ENCODE results near the gene RAB33B.

DNA sequence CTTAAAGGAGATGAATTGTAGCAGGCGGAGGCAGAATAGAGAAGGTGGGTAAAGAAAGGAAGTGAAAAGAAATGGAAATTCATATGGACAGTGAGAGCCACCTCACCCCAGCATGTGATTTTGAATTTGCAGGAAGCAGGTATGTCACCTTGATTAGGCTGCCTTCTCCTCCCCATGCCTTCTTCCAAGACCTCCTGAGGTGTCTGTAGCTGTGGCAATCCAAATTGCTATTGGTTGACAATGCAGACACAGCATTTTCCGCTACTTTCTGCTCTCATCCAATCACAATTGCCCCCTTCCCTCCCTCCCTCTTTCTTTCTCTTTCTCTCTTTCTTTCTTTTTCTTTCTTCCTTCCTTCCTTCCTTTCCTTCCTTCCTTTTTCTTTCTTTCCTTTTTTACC, 38.5 kb downstream of the RAB33B start:
- TF ChIP-seq, protein P1, sequence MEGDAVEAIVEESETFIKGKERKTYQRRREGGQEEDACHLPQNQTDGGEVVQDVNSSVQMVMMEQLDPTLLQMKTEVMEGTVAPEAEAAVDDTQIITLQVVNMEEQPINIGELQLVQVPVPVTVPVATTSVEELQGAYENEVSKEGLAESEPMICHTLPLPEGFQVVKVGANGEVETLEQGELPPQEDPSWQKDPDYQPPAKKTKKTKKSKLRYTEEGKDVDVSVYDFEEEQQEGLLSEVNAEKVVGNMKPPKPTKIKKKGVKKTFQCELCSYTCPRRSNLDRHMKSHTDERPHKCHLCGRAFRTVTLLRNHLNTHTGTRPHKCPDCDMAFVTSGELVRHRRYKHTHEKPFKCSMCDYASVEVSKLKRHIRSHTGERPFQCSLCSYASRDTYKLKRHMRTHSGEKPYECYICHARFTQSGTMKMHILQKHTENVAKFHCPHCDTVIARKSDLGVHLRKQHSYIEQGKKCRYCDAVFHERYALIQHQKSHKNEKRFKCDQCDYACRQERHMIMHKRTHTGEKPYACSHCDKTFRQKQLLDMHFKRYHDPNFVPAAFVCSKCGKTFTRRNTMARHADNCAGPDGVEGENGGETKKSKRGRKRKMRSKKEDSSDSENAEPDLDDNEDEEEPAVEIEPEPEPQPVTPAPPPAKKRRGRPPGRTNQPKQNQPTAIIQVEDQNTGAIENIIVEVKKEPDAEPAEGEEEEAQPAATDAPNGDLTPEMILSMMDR (conservative IDR thresholded peaks at IDR 0.05) = no peak
- no peak for TF ChIP-seq ZFX (IDR thresholded peaks at IDR 0.05)
